Colon (tissue), 2 donors: ENCODE measurements around the gene PRKN.

Experiments
- FAIRE-seq: peaks from 2 replicates; lab custom pipeline; 2012; peaks lifted over from hg19 to GRCh38; lab: Jason Lieb, UNC
- donor health status: control.
- donor health status: control.

PRKN gene

GRCh38 chr6:161798844-161799394 lies 928.6 kb downstream of the PRKN start:
- FAIRE-seq, result no peak

- no peak for FAIRE-seq
Observed at GRCh38 chr6:161796681-161797080, 930.9 kb downstream of the PRKN start.

GRCh38 chr6:161792851-161793493 lies 934.6 kb downstream of the PRKN start:
- no peak for FAIRE-seq

GRCh38 chr6:161788531-161788930 lies 939.0 kb downstream of the PRKN start:
- no peak for FAIRE-seq

- FAIRE-seq, result no peak
Observed at GRCh38 chr6:161772176-161772575, 955.4 kb downstream of the PRKN start.

- FAIRE-seq, result no peak
Observed at GRCh38 chr6:161761966-161762365, 965.6 kb downstream of the PRKN start.

- no peak for FAIRE-seq
Observed at GRCh38 chr6:161755080-161755479, 972.5 kb downstream of the PRKN start.

GRCh38 chr6:161750686-161751085 lies 976.9 kb downstream of the PRKN start:
- no peak for FAIRE-seq

GRCh38 chr6:161749576-161749975 lies 978.0 kb downstream of the PRKN start:
- FAIRE-seq, result no peak

- no peak for FAIRE-seq
Observed at GRCh38 chr6:161748535-161749416, 978.8 kb downstream of the PRKN start.

GRCh38 chr6:161747506-161747905 lies 980.1 kb downstream of the PRKN start:
- no peak for FAIRE-seq

- no peak for FAIRE-seq
Observed at GRCh38 chr6:161745594-161746141, 981.9 kb downstream of the PRKN start.

- no peak for FAIRE-seq
Observed at GRCh38 chr6:161745128-161745527, 982.4 kb downstream of the PRKN start.

GRCh38 chr6:161744211-161745067 lies 983.1 kb downstream of the PRKN start:
- FAIRE-seq, result no peak

- no peak for FAIRE-seq
Observed at GRCh38 chr6:161743509-161744178, 983.9 kb downstream of the PRKN start.

GRCh38 chr6:161740486-161740885 lies 987.1 kb downstream of the PRKN start:
- no peak for FAIRE-seq

- FAIRE-seq, result no peak
Observed at GRCh38 chr6:161736781-161737292, 990.7 kb downstream of the PRKN start.

GRCh38 chr6:161736326-161736725 lies 991.2 kb downstream of the PRKN start:
- no peak for FAIRE-seq

- FAIRE-seq, result no peak
Observed at GRCh38 chr6:161732594-161732993, 995.0 kb downstream of the PRKN start.

- FAIRE-seq, result no peak
Observed at GRCh38 chr6:161727083-161727833, 1000.3 kb downstream of the PRKN start.
